Breast epithelium (tissue), 4 donors: ENCODE results near the gene UNC5B. TPM values are rescaled to one million over a fixed set of nuclear protein-coding genes. Genes with fewer than 3 reads are reported as not detected.

Source experiments
- DNase-seq, 2 donors: peaks; one replicate each; pipeline ENCODE4 v3.0.0-alpha.2; 2019; ENCODE audit warnings: low spot score in 2 of 2
- H3K27ac ChIP-seq, 2 donors: fragments of 200-600 bp; sonication (generic) in 1 of 2; one replicate each; pipeline ENCODE4 v1.5.1; 2016 to 2019; ENCODE audit warnings: mild to moderate bottlenecking in 1 of 2
- H3K27me3 ChIP-seq, 2 donors: fragments of 200-600 bp; sonication (generic) in 1 of 2; one replicate each; pipeline versions ENCODE4 v1.5.1 to v1.6.0; 2017 to 2019; ENCODE audit warnings: control low read depth in 1 of 2, mild to moderate bottlenecking in 1 of 2
- H3K36me3 ChIP-seq: fragments of 200-600 bp; one replicate; pipeline ENCODE4 v1.5.1; 2019
- H3K4me1 ChIP-seq, 2 donors: fragments of 200-600 bp; sonication (generic); one replicate each; pipeline ENCODE4 v1.5.1; 2016 to 2019; ENCODE audit warnings: control low read depth in 1 of 2
- H3K4me3 ChIP-seq, 3 donors: fragments of 200-600 bp; sonication (generic); 1 replicate in 2 of 3; 2 replicates in 1 of 3; pipeline ENCODE4 v1.5.1; 2016 to 2019; ENCODE audit warnings: mild to moderate bottlenecking in 3 of 3, moderate library complexity in 2 of 3
- H3K9me3 ChIP-seq, 2 donors: fragments of 200-600 bp; sonication (generic) in 1 of 2; one replicate each; pipeline ENCODE4 v1.5.1; 2016 to 2019; ENCODE audit warnings: control low read depth in 1 of 2
- POLR2A ChIP-seq: fragments of 450-650 bp; IDR thresholded peaks from one replicate; pipeline ENCODE4 v1.6.1; 2016; ENCODE audit warnings: antibody characterized with exemption, mild to moderate bottlenecking, moderate library complexity
- POLR2AphosphoS5 ChIP-seq, 3 donors: sonication (generic); formaldehyde crosslinking; IDR thresholded peaks; one replicate each; pipeline ENCODE4 v1.6.1; 2017; ENCODE audit warnings: antibody characterized with exemption in 3 of 3
- intact Hi-C: fragments of 100-400 bp; cut with DNase I; formaldehyde crosslinking; loops from one replicate; pipeline ENCODE4 v1.15.1; 2023; ENCODE audit warnings: low total_unique reads
- total RNA-seq, 3 donors: library from RNA; depleted of rRNA; stranded (reverse); fragments of >200 nt; gene quantifications; one replicate each; pipeline ENCODE4 v1.1.0, GENCODE V29; 2016
- TF ChIP-seq, protein P1 (sequence below), 3 donors: fragments of 450-650 bp; IDR thresholded peaks; one replicate each; pipeline ENCODE4 v1.5.1; 2016 to 2017; ENCODE audit warnings: antibody characterized with exemption in 3 of 3, mild to moderate bottlenecking in 3 of 3, moderate library complexity in 3 of 3

Gene UNC5B
- total RNA-seq, 3 donors from 2014 or later, result 0.80 to 4.9 (median 3.5) TPM

DNA sequence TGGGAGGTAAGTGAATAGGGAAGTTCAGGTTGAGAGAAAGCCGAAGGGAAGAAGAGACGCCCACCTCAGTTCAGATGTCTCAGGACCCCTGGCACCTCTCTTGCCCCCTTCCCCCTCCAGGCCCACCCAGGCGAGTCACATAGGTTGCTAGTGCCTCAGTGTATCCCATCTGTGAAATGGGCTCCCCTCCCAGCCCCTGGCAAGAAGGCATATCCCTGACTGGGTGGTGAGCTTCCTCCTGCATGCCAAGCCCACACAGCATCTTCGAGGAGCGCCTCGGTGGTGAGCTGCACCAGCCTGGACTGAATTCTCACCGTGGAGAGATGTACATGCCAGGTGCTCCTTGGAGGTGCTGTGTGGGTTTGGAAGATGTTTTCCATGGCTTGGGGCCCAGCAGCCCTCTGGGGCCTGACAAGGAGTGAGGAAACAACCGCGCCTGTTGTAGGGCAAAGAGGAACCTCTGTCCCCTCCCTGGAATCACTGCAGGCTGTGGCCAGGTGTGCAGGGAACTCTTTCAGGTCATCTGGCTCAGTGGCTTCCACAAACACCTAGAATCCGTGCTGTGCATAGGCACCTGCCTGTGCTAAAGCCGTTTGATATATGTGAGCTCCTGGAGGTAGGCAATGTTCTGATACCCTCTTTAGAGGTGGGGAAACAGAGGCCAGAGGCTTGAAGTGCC is 45.1 kb downstream of the UNC5B start:
- Histone ChIP-seq H3K27me3 (no peaks in the 10 kb centered on the region), H3K36me3 (no peaks in the 10 kb centered on the region), H3K4me3 (no peak overlapping the region), H3K27ac (no peak overlapping the region), H3K4me1 (peaks cover 8 to 18% of the 10 kb centered on the region in 2 donors), H3K9me3 (no peaks in the 10 kb centered on the region)
- DNase-seq, result no peak
- TF ChIP-seq, protein P1, sequence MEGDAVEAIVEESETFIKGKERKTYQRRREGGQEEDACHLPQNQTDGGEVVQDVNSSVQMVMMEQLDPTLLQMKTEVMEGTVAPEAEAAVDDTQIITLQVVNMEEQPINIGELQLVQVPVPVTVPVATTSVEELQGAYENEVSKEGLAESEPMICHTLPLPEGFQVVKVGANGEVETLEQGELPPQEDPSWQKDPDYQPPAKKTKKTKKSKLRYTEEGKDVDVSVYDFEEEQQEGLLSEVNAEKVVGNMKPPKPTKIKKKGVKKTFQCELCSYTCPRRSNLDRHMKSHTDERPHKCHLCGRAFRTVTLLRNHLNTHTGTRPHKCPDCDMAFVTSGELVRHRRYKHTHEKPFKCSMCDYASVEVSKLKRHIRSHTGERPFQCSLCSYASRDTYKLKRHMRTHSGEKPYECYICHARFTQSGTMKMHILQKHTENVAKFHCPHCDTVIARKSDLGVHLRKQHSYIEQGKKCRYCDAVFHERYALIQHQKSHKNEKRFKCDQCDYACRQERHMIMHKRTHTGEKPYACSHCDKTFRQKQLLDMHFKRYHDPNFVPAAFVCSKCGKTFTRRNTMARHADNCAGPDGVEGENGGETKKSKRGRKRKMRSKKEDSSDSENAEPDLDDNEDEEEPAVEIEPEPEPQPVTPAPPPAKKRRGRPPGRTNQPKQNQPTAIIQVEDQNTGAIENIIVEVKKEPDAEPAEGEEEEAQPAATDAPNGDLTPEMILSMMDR (IDR thresholded peaks at IDR 0.05), result no peak
- no peak for TF ChIP-seq POLR2AphosphoS5 (IDR thresholded peaks at IDR 0.05)
- TF ChIP-seq POLR2A, result no peak
- intact Hi-C loops, result loop anchor here (5.0 kb wide), 1 partner anchor 2000 kb away; no protein-coding TSS in a partner anchor

DNA sequence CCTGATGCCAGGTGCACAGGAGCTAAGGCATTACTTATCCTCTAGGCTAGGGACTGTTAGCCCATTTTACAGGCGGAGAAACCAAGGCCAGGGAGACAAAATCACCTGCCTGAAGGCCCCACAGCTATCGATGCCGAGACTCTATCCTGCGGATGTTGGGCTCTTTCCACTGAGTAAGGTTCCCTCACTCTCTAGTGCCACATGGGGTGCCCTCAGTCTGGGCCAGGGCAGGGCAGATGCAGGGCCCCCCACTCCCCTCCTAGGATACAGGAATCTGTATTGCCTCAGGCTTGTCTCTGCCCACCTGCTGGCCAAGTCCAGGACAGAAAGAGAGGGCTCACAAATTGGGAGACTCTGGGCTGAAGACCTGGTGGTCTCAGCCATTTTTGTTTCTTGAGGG is 45.7 kb downstream of the UNC5B start:
- H3K36me3 ChIP-seq, result no peaks in the 10 kb centered on the region
- H3K4me1 ChIP-seq, result peaks cover 8 to 18% of the 10 kb centered on the region in 2 donors
- no peaks in the 10 kb centered on the region for H3K9me3 ChIP-seq
- no peak overlapping the region for H3K27ac ChIP-seq
- H3K27me3 ChIP-seq, result no peaks in the 10 kb centered on the region
- TF ChIP-seq, protein P1 (IDR thresholded peaks at IDR 0.05), result no peak
- TF ChIP-seq POLR2A, result no peak
- TF ChIP-seq POLR2AphosphoS5 (IDR thresholded peaks at IDR 0.05), result no peak
- intact Hi-C loops, result loop anchor here (5.0 kb wide), 1 partner anchor 1999 kb away; no protein-coding TSS in a partner anchor
- no peak overlapping the region for H3K4me3 ChIP-seq
- no peak for DNase-seq

DNA sequence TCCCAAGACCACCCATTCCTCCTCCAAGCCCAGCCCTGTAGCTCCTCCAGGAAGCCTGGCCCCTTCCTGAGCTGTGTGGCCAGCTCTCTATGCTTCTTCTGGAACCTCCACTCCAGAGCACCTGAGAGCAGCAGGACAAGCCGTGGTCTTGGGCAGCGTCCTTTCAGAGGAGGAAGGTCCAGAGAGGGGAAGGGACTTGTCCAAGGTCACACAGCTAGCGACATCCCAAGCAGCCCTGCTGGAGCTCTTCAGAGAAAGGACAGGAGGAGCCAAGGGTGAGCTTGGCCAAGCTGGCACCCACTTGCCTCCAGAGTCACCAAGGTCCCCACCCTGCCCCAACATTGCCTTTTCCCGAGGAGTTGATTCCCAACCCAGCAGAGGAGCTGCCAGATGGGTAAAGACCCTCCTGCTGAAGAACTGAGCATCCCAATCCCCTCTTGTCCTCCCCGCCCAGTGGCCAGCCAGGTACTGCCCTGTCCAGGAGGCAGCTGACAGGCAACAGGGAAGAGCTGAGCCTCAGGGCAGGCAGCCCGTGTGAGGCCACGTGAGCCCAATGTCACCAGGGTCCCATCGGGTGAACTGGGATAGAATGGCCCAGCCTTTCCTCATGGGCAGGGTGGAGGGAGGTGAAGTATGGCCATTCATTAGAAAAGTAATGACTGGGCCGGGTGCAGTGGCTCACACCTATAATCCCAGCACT is 46.2 kb downstream of the UNC5B start:
- Histone ChIP-seq H3K27me3 (no peaks in the 10 kb centered on the region), H3K4me3 (no peak overlapping the region), H3K27ac (no peak overlapping the region), H3K36me3 (no peaks in the 10 kb centered on the region), H3K4me1 (peaks cover 8 to 18% of the 10 kb centered on the region in 2 donors), H3K9me3 (no peaks in the 10 kb centered on the region)
- TF ChIP-seq, protein P1 (IDR thresholded peaks at IDR 0.05), result no peak
- TF ChIP-seq POLR2AphosphoS5 (IDR thresholded peaks at IDR 0.05), result no peak
- no peak for TF ChIP-seq POLR2A
- intact Hi-C loops, result loop anchor here (5.0 kb wide), 1 partner anchor 1999 kb away; no protein-coding TSS in a partner anchor
- no peak for DNase-seq

DNA sequence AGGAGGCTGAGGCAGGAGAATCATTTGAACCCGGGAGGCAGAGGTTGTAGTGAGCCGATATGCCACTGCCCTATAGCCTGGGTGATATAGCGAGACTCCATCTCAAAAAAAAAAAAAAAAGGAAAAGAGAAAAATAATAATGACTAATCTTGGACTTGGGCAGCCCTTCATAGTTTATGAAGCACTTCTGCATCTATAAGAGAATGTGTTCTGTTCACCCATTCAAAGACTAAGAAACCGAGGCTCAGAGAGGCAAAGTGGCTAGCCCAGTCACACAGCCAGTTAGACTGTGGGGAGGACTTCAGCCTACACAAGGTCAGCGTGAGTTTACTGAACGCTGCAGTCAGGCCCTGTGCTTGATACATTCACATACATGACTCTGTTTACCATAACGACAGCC is 46.9 kb downstream of the UNC5B start:
- no peaks in the 10 kb centered on the region for H3K9me3 ChIP-seq
- no peak for DNase-seq
- intact Hi-C loops, result loop anchor here (5.0 kb wide), 1 partner anchor 1998 kb away; no protein-coding TSS in a partner anchor
- no peak overlapping the region for H3K4me3 ChIP-seq
- no peaks in the 10 kb centered on the region for H3K27me3 ChIP-seq
- no peaks in the 10 kb centered on the region for H3K36me3 ChIP-seq
- TF ChIP-seq, protein P1 (IDR thresholded peaks at IDR 0.05), result no peak
- TF ChIP-seq POLR2A (no peak), POLR2AphosphoS5 (IDR thresholded peaks at IDR 0.05) (no peak)
- H3K27ac ChIP-seq, result peak overlapping the region in 1 of 2 donors; percentile 68
- H3K4me1 ChIP-seq, result peaks cover 8 to 18% of the 10 kb centered on the region in 2 donors
